ENCODE results near the gene MYO5B.

DNA sequence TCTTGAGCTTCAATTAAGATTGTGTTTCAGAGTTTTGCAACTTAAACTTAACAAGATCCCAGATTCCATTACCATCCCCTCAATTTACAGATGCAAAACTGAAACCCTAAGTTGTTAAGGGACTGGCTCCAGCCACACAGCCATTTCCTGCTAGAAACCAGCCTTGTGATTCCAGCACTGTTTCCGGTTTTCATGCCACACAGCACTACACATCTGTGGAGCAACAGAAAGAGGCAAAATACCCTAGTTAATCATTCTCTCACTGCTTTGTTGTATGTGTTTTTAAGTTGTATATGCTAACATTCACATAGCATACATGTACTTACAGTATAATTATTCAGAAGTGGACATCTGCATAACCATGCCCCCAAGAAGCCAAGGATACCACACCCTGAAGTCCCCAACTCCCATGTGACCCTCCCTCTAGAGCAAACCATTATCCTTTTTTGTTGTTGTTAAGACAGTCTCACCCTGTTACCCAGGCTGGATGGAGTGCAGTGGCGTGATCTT lies 87.4 kb downstream of the MYO5B start:
- TF ChIP-seq, protein P1, sequence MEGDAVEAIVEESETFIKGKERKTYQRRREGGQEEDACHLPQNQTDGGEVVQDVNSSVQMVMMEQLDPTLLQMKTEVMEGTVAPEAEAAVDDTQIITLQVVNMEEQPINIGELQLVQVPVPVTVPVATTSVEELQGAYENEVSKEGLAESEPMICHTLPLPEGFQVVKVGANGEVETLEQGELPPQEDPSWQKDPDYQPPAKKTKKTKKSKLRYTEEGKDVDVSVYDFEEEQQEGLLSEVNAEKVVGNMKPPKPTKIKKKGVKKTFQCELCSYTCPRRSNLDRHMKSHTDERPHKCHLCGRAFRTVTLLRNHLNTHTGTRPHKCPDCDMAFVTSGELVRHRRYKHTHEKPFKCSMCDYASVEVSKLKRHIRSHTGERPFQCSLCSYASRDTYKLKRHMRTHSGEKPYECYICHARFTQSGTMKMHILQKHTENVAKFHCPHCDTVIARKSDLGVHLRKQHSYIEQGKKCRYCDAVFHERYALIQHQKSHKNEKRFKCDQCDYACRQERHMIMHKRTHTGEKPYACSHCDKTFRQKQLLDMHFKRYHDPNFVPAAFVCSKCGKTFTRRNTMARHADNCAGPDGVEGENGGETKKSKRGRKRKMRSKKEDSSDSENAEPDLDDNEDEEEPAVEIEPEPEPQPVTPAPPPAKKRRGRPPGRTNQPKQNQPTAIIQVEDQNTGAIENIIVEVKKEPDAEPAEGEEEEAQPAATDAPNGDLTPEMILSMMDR (IDR thresholded peaks at IDR 0.05) = no peak
- no peak for TF ChIP-seq POLR2A (IDR thresholded peaks at IDR 0.05)

All from lower leg skin (tissue), 3 donors.